MM.1S (cell line): ENCODE results near the gene CLEC4F.
A peak's percentile ranks its signal among the peaks of the same experiment; 100 is the strongest.

Experiments
- CTCF ChIP-seq: fragments of 300-600 bp; sonication (generic); IDR thresholded peaks from 2 replicates; pipeline ENCODE4 v1.5.1; 2016; ENCODE audit warnings: antibody characterized with exemption, low read length, mixed read lengths
- EZH2 ChIP-seq: fragments of 300-600 bp; sonication (generic); optimal IDR thresholded peaks from 2 replicates; pipeline ENCODE3; 2017; ENCODE audit warnings: low read depth, mild to moderate bottlenecking, antibody characterized with exemption, low read length, mixed read lengths
- EZH2phosphoT487 ChIP-seq: fragments of 300-600 bp; sonication (generic); IDR thresholded peaks from 2 replicates; pipeline ENCODE4 v1.6.1; 2018; ENCODE audit warnings: antibody characterized with exemption, low read length

GRCh38 chr2:70861777-70862625 lies 41.6 kb upstream of the CLEC4F start:
- TF ChIP-seq CTCF (peak; percentile 97), EZH2phosphoT487 (no peak), EZH2 (no peak)
